Naive thymus-derived CD4-positive, alpha-beta T cell (primary cell): ENCODE data around the gene SPAG7. TPM values are rescaled to one million over a fixed set of nuclear protein-coding genes. Genes with fewer than 3 reads are reported as not detected.

ENCODE experiments used
- ATAC-seq: fragments of 150-1000 bp; cut with Tn5 transposase; 2 replicates; pipeline ENCODE4 v1.10.0; 2021; ENCODE audit warnings: mild to moderate bottlenecking, moderate library complexity
- CTCF ChIA-PET: fragments of 350-600 bp; sonication (Branson Sonifier 250); formaldehyde crosslinking; loops from one replicate; lab custom pipeline; 2021; ENCODE audit warnings: antibody characterized with exemption; lab: Charles Lee
- POLR2A ChIA-PET: fragments of 350-600 bp; sonication (Branson Sonifier 250); formaldehyde crosslinking; loops from one replicate; lab custom pipeline; 2021; ENCODE audit warnings: antibody characterized with exemption, inconsistent platforms; lab: Charles Lee
- DNase-seq, 9 donors: peaks; one replicate each; pipeline versions ENCODE4 v3.0.0 to v3.0.0-alpha.2; 2020 to 2022; ENCODE audit warnings: mixed read lengths in 1 of 9
- H3K27ac ChIP-seq: one replicate; pipeline ENCODE4 v1.7.0; 2013; ENCODE audit warnings: mild to moderate bottlenecking, low read depth, low read length, moderate library complexity
- H3K27me3 ChIP-seq, 2 donors: one replicate each; pipeline ENCODE4 v1.7.0; 2013; ENCODE audit warnings: low read length in 2 of 2, mild to moderate bottlenecking in 2 of 2, moderate library complexity in 2 of 2; ENCODE audit not compliant: control insufficient read depth in 2 of 2, insufficient read depth in 2 of 2
- H3K36me3 ChIP-seq, 3 experiments: 1 replicate in 2 of 3; 2 replicates in 1 of 3; pipeline ENCODE4 v1.7.0; 2013; ENCODE audit warnings: low read length in 3 of 3, mild to moderate bottlenecking in 3 of 3, moderate library complexity in 1 of 3; ENCODE audit not compliant: insufficient read depth in 3 of 3, control insufficient read depth in 2 of 3
- H3K4me1 ChIP-seq, 2 donors: one replicate each; pipeline ENCODE4 v1.7.0; 2013; ENCODE audit warnings: low read length in 2 of 2, mild to moderate bottlenecking in 2 of 2, moderate library complexity in 1 of 2; ENCODE audit not compliant: control insufficient read depth in 2 of 2, insufficient read depth in 2 of 2
- H3K4me3 ChIP-seq: 2 replicates; pipeline ENCODE4 v1.7.0; 2013; ENCODE audit warnings: mild to moderate bottlenecking, low read length
- H3K9me3 ChIP-seq, 3 experiments: 1 replicate in 2 of 3; 2 replicates in 1 of 3; pipeline ENCODE4 v1.7.0; 2013; ENCODE audit warnings: low read length in 3 of 3; ENCODE audit not compliant: control insufficient read depth in 2 of 3
- H3K27ac Mint-ChIP-seq, 9 donors: one replicate each; pipeline ENCODE4 v1.8.0; 2020 to 2022; ENCODE audit warnings: mixed read lengths in 9 of 9, mild to moderate bottlenecking in 8 of 9, moderate library complexity in 5 of 9, inconsistent platforms in 2 of 9
- H3K27me3 Mint-ChIP-seq, 5 donors: one replicate each; pipeline ENCODE4 v1.8.0; 2021 to 2022; ENCODE audit warnings: mixed read lengths in 5 of 5, mild to moderate bottlenecking in 1 of 5
- H3K36me3 Mint-ChIP-seq, 5 donors: one replicate each; pipeline ENCODE4 v1.8.0; 2020 to 2022; ENCODE audit warnings: mixed read lengths in 5 of 5, mild to moderate bottlenecking in 3 of 5, inconsistent platforms in 1 of 5
- H3K4me1 Mint-ChIP-seq, 7 donors: one replicate each; pipeline ENCODE4 v1.8.0; 2020 to 2022; ENCODE audit warnings: mixed read lengths in 7 of 7, mild to moderate bottlenecking in 3 of 7, inconsistent platforms in 1 of 7
- H3K4me3 Mint-ChIP-seq, 10 donors: one replicate each; pipeline ENCODE4 v1.8.0; 2020 to 2022; ENCODE audit warnings: mild to moderate bottlenecking in 10 of 10, mixed read lengths in 10 of 10, moderate library complexity in 6 of 10, inconsistent platforms in 2 of 10
- H3K9me3 Mint-ChIP-seq, 11 donors: one replicate each; pipeline ENCODE4 v1.8.0; 2020 to 2022; ENCODE audit warnings: mixed read lengths in 11 of 11, mild to moderate bottlenecking in 4 of 11, inconsistent platforms in 1 of 11, moderate library complexity in 1 of 11
- intact Hi-C, 2 donors: fragments of 100-400 bp; cut with micrococcal nuclease; formaldehyde crosslinking; loops; one replicate each; pipeline ENCODE4 v1.15.1; 2023
- microRNA-seq: library from miRNA; unstranded; fragments of <30 nt; microRNA quantifications from one replicate; pipeline ENCODE4 v1.2.0, GENCODE V29; 2022; ENCODE audit warnings: borderline microRNAs expressed
- polyA plus RNA-seq, 2 donors: library from polyadenylated mRNA; unstranded; fragments of 300-500 nt; fragmentation: Illumina TruSeq; gene quantifications; one replicate each; pipeline ENCODE4 v1.2.3, GENCODE V29; 2021
- total RNA-seq, 6 experiments: library from RNA in 5 of 6; stranded (reverse) in 5 of 6; gene quantifications; 1 replicate in 5 of 6; 2 replicates in 1 of 6; pipeline ENCODE4 v1.2.3 and lab custom pipeline; 2021 to 2026

Gene SPAG7
- total and polyA plus RNA-seq, 7 experiments from 2014 or later = 41.6 to 119 (median 48.1) TPM

GRCh38 chr17:4913994-4914393 is 53.6 kb downstream of the SPAG7 start:
- ATAC-seq = no peak
- intact Hi-C loops = no loop called here
- Histone ChIP-seq H3K36me3 (no peaks in the 10 kb centered on the region), H3K27ac (no peak overlapping the region), H3K27me3 (no peaks in the 10 kb centered on the region), H3K4me1 (peaks cover 1 to 10% of the 10 kb centered on the region in 2 donors), H3K4me3 (no peak overlapping the region), H3K9me3 (no peaks in the 10 kb centered on the region)
- no peak for DNase-seq
- POLR2A ChIA-PET = no interaction called here
- Mint-ChIP-seq H3K27ac (no peak overlapping the region), H3K4me3 (no peak overlapping the region), H3K4me1 (peaks cover 0 to 2% (median 0%) of the 10 kb centered on the region in 7 donors), H3K27me3 (peaks cover 0 to 8% (median 0%) of the 10 kb centered on the region in 5 donors), H3K9me3 (no peaks in the 10 kb centered on the region), H3K36me3 (peaks cover 0 to 3% (median 0%) of the 10 kb centered on the region in 5 donors)
- CTCF ChIA-PET = interaction anchor here (0.6 to 2.7 kb wide), 2 partner anchors 26 to 283 kb away, joined by 3 to 6 read pairs; partner anchors contain the start of genes RNF167 and SLC25A11

Small RNA genes lying within 50 kb of the gene (microRNA-seq; reads per million reads assigned to microRNA genes)
- gene MIR6864 = not detected
- not detected for gene MIR6865

Other genes with a start within 250 kb of the SPAG7 start
- gene MED11, start 236.4 kb downstream of the SPAG7 start, total RNA-seq = 10 to 100 TPM; 10.4 to 32.0 (median 25.5) TPM
- 10 to 100 TPM; 43.2 to 73.9 TPM for gene MED11, start 236.4 kb downstream of the SPAG7 start, polyA plus RNA-seq
- gene ZMYND15, start 228.0 kb downstream of the SPAG7 start, total RNA-seq = 1 to 10 TPM in 2 of 5 experiments, under 1 TPM in 2, not detected in 1; 0.22 to 5.2 (median 1.4) TPM
- not detected for gene ZMYND15, start 228.0 kb downstream of the SPAG7 start, polyA plus RNA-seq
- 10 to 100 TPM in 2 of 5 experiments, 1 to 10 TPM in 3; 2.6 to 68.0 (median 3.4) TPM for gene CXCL16, start 227.9 kb downstream of the SPAG7 start, total RNA-seq
- gene CXCL16, start 227.9 kb downstream of the SPAG7 start, polyA plus RNA-seq = 1 to 10 TPM; 1.2 to 4.4 TPM
- gene TM4SF5, start 195.9 kb downstream of the SPAG7 start, total RNA-seq = not detected
- not detected for gene TM4SF5, start 195.9 kb downstream of the SPAG7 start, polyA plus RNA-seq
- 1 to 10 TPM in 1 of 5 experiments, under 1 TPM in 1, not detected in 3; 0.66 to 3.0 TPM for gene VMO1, start 181.5 kb downstream of the SPAG7 start, total RNA-seq
- not detected for gene VMO1, start 181.5 kb downstream of the SPAG7 start, polyA plus RNA-seq
- under 1 TPM in 1 of 5 experiments, not detected in 4; 0.39 TPM for gene GLTPD2, start 178.9 kb downstream of the SPAG7 start, total RNA-seq
- under 1 TPM in 1 of 2 donors, not detected in 1; 0.39 TPM for gene GLTPD2, start 178.9 kb downstream of the SPAG7 start, polyA plus RNA-seq
- 100 to 1,000 TPM in 1 of 5 experiments, 10 to 100 TPM in 4; 42.3 to 133 (median 44.0) TPM for gene PSMB6, start 171.7 kb downstream of the SPAG7 start, total RNA-seq
- gene PSMB6, start 171.7 kb downstream of the SPAG7 start, polyA plus RNA-seq = 100 to 1,000 TPM; 215 to 273 TPM
- 10 to 100 TPM; 22.9 to 42.7 (median 26.8) TPM for gene PLD2, start 160.7 kb downstream of the SPAG7 start, total RNA-seq
- gene PLD2, start 160.7 kb downstream of the SPAG7 start, polyA plus RNA-seq = 1 to 10 TPM; 1.5 to 2.2 TPM
- 100 to 1,000 TPM in 4 of 5 experiments, 10 to 100 TPM in 1; 88.8 to 142 (median 125) TPM for gene MINK1, start 134.5 kb downstream of the SPAG7 start, total RNA-seq
- gene MINK1, start 134.5 kb downstream of the SPAG7 start, polyA plus RNA-seq = 10 to 100 TPM in 1 of 2 donors, 1 to 10 TPM in 1; 8.3 to 20.4 TPM
- gene C17orf107, start 68.3 kb downstream of the SPAG7 start, total RNA-seq = 10 to 100 TPM in 2 of 5 experiments, 1 to 10 TPM in 2, under 1 TPM in 1; 0.82 to 37.2 (median 5.9) TPM
- gene C17orf107, start 68.3 kb downstream of the SPAG7 start, polyA plus RNA-seq = 1 to 10 TPM in 1 of 2 donors, under 1 TPM in 1; 0.95 to 1.1 TPM
- 1 to 10 TPM in 3 of 5 experiments, under 1 TPM in 2; 0.34 to 6.5 (median 1.0) TPM for gene CHRNE, start 64.7 kb downstream of the SPAG7 start, total RNA-seq
- under 1 TPM in 1 of 2 donors, not detected in 1; 0.24 TPM for gene CHRNE, start 64.7 kb downstream of the SPAG7 start, polyA plus RNA-seq
- 1 to 10 TPM in 1 of 5 experiments, not detected in 4; 1.6 TPM for gene GP1BA, start 35.5 kb downstream of the SPAG7 start, total RNA-seq
- not detected for gene GP1BA, start 35.5 kb downstream of the SPAG7 start, polyA plus RNA-seq
- gene SLC25A11, start 27.8 kb downstream of the SPAG7 start, total RNA-seq = 10 to 100 TPM; 27.0 to 82.6 (median 44.1) TPM
- 10 to 100 TPM; 57.8 to 86.8 TPM for gene SLC25A11, start 27.8 kb downstream of the SPAG7 start, polyA plus RNA-seq
- gene RNF167, start 27.5 kb downstream of the SPAG7 start, total RNA-seq = 100 to 1,000 TPM in 4 of 5 experiments, 10 to 100 TPM in 1; 97.3 to 248 (median 148) TPM
- 10 to 100 TPM; 25.3 to 28.0 TPM for gene RNF167, start 27.5 kb downstream of the SPAG7 start, polyA plus RNA-seq
- 1,000 to 10,000 TPM in 1 of 5 experiments, 100 to 1,000 TPM in 4; 430 to 2,132 (median 445) TPM for gene PFN1, start 19.3 kb downstream of the SPAG7 start, total RNA-seq
- gene PFN1, start 19.3 kb downstream of the SPAG7 start, polyA plus RNA-seq = 1,000 to 10,000 TPM; 1,617 to 1,727 TPM
- gene ENO3, start 16.7 kb downstream of the SPAG7 start, total RNA-seq = 10 to 100 TPM; 21.5 to 56.3 (median 31.8) TPM
- gene ENO3, start 16.7 kb downstream of the SPAG7 start, polyA plus RNA-seq = 1 to 10 TPM in 1 of 2 donors, under 1 TPM in 1; 0.87 to 1.8 TPM
- gene CAMTA2, start 19.9 kb upstream of the SPAG7 start, total RNA-seq = 10 to 100 TPM; 55.2 to 90.0 (median 64.1) TPM
- 10 to 100 TPM in 1 of 2 donors, 1 to 10 TPM in 1; 9.7 to 20.5 TPM for gene CAMTA2, start 19.9 kb upstream of the SPAG7 start, polyA plus RNA-seq
- under 1 TPM in 4 of 5 experiments, not detected in 1; 0.38 to 0.42 (median 0.41) TPM for gene INCA1, start 29.7 kb upstream of the SPAG7 start, total RNA-seq
- not detected for gene INCA1, start 29.7 kb upstream of the SPAG7 start, polyA plus RNA-seq
- 10 to 100 TPM; 11.5 to 46.5 (median 21.0) TPM for gene KIF1C, start 30.1 kb upstream of the SPAG7 start, total RNA-seq
- 1 to 10 TPM; 3.0 to 3.4 TPM for gene KIF1C, start 30.1 kb upstream of the SPAG7 start, polyA plus RNA-seq
- under 1 TPM in 4 of 5 experiments, not detected in 1; 0.16 to 0.44 (median 0.28) TPM for gene SLC52A1, start 67.6 kb upstream of the SPAG7 start, total RNA-seq
- gene SLC52A1, start 67.6 kb upstream of the SPAG7 start, polyA plus RNA-seq = under 1 TPM in 1 of 2 donors, not detected in 1; 0.14 TPM
- 10 to 100 TPM in 2 of 5 experiments, 1 to 10 TPM in 3; 3.5 to 14.8 (median 5.7) TPM for gene ZFP3, start 110.7 kb upstream of the SPAG7 start, total RNA-seq
- 1 to 10 TPM; 1.4 to 1.6 TPM for gene ZFP3, start 110.7 kb upstream of the SPAG7 start, polyA plus RNA-seq
- gene ZNF232, start 144.1 kb upstream of the SPAG7 start, total RNA-seq = 10 to 100 TPM in 3 of 5 experiments, 1 to 10 TPM in 2; 5.1 to 20.3 (median 11.2) TPM
- gene ZNF232, start 144.1 kb upstream of the SPAG7 start, polyA plus RNA-seq = 10 to 100 TPM in 1 of 2 donors, 1 to 10 TPM in 1; 9.1 to 13.6 TPM
- under 1 TPM in 4 of 5 experiments, not detected in 1; 0.05 to 0.19 (median 0.13) TPM for gene USP6, start 148.2 kb upstream of the SPAG7 start, total RNA-seq
- under 1 TPM in 1 of 2 donors, not detected in 1; 0.06 TPM for gene USP6, start 148.2 kb upstream of the SPAG7 start, polyA plus RNA-seq
- 10 to 100 TPM in 3 of 5 experiments, 1 to 10 TPM in 2; 4.8 to 35.7 (median 11.6) TPM for gene ZNF594, start 224.1 kb upstream of the SPAG7 start, total RNA-seq
- gene ZNF594, start 224.1 kb upstream of the SPAG7 start, polyA plus RNA-seq = 1 to 10 TPM; 2.6 to 4.4 TPM